ENCODE measurements around the gene ANKRD52. TPM values are rescaled to one million over a fixed set of nuclear protein-coding genes. Genes with fewer than 3 reads are reported as not detected.
"Not testable (repeated sequence)": the region's sequence is repeated elsewhere in the genome, so short reads cannot be mapped to it uniquely, and the experiment has no call there.

ANKRD52 gene
- total RNA-seq, 1 donor from 2014 or later: 56.1 TPM

GRCh38 chr12:56219840-56220239, 38.3 kb downstream of the ANKRD52 start:
- intact Hi-C loops (cut with micrococcal nuclease): loop anchor here (2.0 to 5.0 kb wide), 3 partner anchors 27 to 417 kb away; partner anchors contain the start of gene PYM1

- intact Hi-C loops (cut with micrococcal nuclease): no loop called here
Measured at GRCh38 chr12:56216461-56216860, 41.7 kb downstream of the ANKRD52 start.

GRCh38 chr12:56213878-56214277, 44.3 kb downstream of the ANKRD52 start:
- intact Hi-C loops (cut with micrococcal nuclease): no loop called here

DNA sequence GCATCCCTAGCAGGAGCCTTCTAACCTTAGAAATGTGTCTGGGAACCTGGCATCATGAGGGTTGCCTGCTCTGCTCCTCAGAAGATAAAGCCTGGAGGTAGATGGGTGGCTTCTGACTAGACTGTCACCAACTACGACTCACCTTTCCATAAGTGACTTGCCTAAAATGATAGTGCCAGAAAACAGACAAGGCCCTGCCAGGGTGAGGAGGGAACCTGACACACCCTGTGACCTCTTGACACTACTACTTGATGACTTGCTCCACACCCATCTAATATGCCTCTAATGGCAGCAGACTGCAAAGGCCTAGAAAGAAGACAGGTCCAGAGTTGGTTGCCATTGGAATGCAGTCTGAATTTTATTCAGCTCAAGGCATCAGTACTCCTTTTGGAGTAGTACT, 45.8 kb downstream of the ANKRD52 start:
- intact Hi-C loops (cut with micrococcal nuclease): no loop called here

- intact Hi-C loops (cut with micrococcal nuclease): loop anchor here (5.0 kb wide), 1 partner anchor 254 kb away; no protein-coding TSS in a partner anchor
Measured at GRCh38 chr12:56208006-56208405, 50.2 kb downstream of the ANKRD52 start.

GRCh38 chr12:56206452-56207166, 51.6 kb downstream of the ANKRD52 start:
- intact Hi-C loops (cut with micrococcal nuclease): loop anchor here (5.0 kb wide), 1 partner anchor 256 kb away; no protein-coding TSS in a partner anchor

DNA sequence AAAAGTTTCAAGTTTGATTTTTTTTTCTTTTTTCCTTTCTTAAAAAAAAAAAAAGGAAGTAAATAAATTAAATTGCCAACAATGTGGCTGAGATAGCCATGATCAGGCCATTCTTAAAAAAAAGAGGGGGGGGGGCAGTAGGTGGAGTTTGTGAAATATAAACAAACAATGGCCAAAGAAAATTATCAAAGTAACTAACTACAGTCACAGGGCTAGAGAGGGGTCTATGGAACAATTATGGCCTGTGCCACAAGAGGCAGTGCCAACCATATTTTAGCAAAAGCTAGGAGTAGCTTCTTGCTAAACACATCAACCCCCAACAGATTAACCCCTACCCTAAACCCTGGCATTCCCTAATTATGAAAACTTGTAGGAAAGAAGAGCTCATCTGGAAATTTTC, 52.7 kb downstream of the ANKRD52 start:
- intact Hi-C loops (cut with micrococcal nuclease): loop anchor here (5.0 kb wide), 1 partner anchor 257 kb away; no protein-coding TSS in a partner anchor

DNA sequence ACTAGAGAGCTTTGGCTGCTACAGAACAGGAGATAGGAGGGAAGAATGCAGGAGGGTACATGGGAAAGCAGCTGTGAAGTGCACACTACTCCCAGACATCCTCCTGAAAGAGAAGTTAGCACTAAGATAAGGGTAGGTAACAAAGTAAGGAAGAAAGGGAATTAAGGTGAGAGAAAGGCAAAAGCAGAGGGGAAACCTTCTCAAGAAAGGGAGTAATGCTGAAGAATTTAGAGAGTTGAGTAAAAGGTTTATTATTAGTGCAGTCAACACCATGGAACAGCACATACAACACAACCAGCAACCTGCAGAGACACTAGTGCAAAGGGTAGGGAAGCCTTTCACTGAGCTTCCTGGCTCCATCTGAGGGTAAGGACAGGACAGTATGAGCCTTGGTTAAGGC, 53.9 kb downstream of the ANKRD52 start:
- intact Hi-C loops (cut with micrococcal nuclease): no loop called here

- intact Hi-C loops (cut with micrococcal nuclease): no loop called here
Measured at GRCh38 chr12:56202838-56203237, 55.3 kb downstream of the ANKRD52 start.

GRCh38 chr12:56202366-56202765, 55.8 kb downstream of the ANKRD52 start:
- intact Hi-C loops (cut with micrococcal nuclease): no loop called here

DNA sequence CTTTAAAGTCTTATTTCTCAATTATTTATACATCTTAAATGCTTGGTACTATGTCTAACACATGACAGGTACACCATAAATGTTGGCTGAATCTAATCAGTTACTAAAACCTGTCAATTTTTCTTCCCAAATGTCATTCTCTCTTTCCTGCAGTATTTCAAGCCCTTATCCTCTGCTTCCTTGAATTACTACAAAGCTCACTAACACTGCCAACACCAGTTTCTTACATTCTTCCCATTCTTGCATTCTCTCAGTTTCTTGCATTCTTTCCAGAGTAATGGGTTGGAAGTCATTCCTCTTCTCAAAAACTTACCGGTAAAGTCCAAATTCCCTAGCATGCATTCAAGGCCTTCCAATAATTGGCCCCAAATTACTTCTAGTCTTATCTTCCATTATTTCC, 59.3 kb downstream of the ANKRD52 start:
- intact Hi-C loops (cut with micrococcal nuclease): no loop called here

- intact Hi-C loops (cut with micrococcal nuclease): no loop called here
Measured at GRCh38 chr12:56197921-56198635, 60.1 kb downstream of the ANKRD52 start.

GRCh38 chr12:56196818-56197550, 61.2 kb downstream of the ANKRD52 start:
- intact Hi-C loops (cut with micrococcal nuclease): not testable (repeated sequence)

DNA sequence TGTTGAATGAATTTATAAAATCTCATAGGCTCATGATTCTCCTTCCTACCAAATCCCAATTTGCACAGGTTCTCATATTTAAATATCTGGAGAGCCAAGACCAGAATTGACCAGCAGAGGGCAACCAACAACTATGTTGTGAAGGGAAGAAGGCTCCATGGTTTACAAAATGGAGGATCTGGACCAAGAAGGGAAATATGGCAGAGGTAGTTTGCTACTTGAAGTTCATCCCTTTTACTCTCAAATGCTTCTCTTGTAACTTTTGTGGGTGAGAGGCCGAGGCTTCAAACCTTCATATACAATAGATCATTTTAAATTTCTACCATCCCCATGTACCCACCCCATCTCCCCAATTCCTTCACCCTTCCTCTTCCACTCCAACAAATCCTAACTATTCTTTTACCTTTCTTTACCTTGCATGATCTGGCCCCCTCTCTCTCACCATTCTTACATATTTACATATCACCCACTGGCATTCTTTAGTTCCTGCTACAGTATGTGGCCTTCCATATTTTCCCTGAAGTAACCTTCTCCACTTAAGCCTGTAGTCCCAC, 65.1 kb downstream of the ANKRD52 start:
- intact Hi-C loops (cut with micrococcal nuclease): loop anchor here (1.0 to 2.0 kb wide), 5 partner anchors 28 to 271 kb away; partner anchors contain the start of genes ANKRD52, COQ10A, NABP2 and RNF41

GRCh38 chr12:56192582-56192981, 65.6 kb downstream of the ANKRD52 start:
- intact Hi-C loops (cut with micrococcal nuclease): loop anchor here (2.0 kb wide), 2 partner anchors 28 to 74 kb away; partner anchors contain the start of genes COQ10A and RNF41

GRCh38 chr12:56190695-56191155, 67.5 kb downstream of the ANKRD52 start:
- intact Hi-C loops (cut with micrococcal nuclease): no loop called here

GRCh38 chr12:56189918-56190694, 68.1 kb downstream of the ANKRD52 start:
- intact Hi-C loops (cut with micrococcal nuclease): loop anchor here (1.0 to 10.0 kb wide), 3 partner anchors 64 to 145 kb away; partner anchors contain the start of genes RPS26 and ZC3H10

- intact Hi-C loops (cut with micrococcal nuclease): loop anchor here (1.0 to 10.0 kb wide), 3 partner anchors 63 to 145 kb away; partner anchors contain the start of genes RPS26 and ZC3H10
Measured at GRCh38 chr12:56189099-56189917, 68.9 kb downstream of the ANKRD52 start, which contains the start of gene SMARCC2. TSS of gene SMARCC2 (minus strand) at chr12:56189483. CDS start at chr12:56189461, 22 bp downstream.

DNA sequence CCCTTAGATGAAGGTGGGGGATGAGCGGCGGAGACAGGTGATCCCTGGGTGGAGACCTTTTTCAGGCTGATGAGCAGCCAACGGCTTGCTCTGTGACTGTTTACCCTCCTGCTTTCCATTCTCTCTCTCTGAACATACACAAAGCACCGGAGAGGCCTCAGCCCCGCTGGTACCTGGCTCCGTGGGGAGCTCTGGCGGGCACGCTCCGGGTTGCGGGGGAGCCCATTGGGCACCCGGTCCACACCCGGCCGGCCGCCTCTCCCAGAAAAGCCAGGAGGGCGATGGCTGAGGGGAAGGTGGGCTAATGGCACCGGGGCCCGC, 69.4 kb downstream of the ANKRD52 start:
- intact Hi-C loops (cut with micrococcal nuclease): loop anchor here (1.0 to 10.0 kb wide), 4 partner anchors 31 to 144 kb away; partner anchors contain the start of genes RPS26 and ZC3H10
